A549 (cell line): ENCODE results near the gene PAPPA.

Experiments
- CHD2 ChIP-seq: fragments of 150-350 bp; IDR thresholded peaks from 2 replicates; pipeline ENCODE4 v1.6.1; 2014; ENCODE audit warnings: low read length; ENCODE audit not compliant: partially characterized antibody
- CTCF ChIP-seq: fragments of >200 bp; sonication (Bioruptor Twin); formaldehyde crosslinking; IDR thresholded peaks from 3 replicates; pipeline ENCODE4 v1.5.1; 2016
- ESRRA ChIP-seq: fragments of 150-350 bp; IDR thresholded peaks from 2 replicates; pipeline ENCODE4 v1.6.1; 2014; ENCODE audit warnings: mild to moderate bottlenecking, low read length, borderline replicate concordance
- POLR2A ChIP-seq: IDR thresholded peaks from 2 replicates; pipeline ENCODE4 v1.6.1; 2012; ENCODE audit warnings: mild to moderate bottlenecking, low read length
- RNF2 ChIP-seq: fragments of 200-600 bp; sonication (generic); IDR thresholded peaks from 2 replicates; pipeline ENCODE4 v1.6.1; 2016; ENCODE audit warnings: low read depth, mild to moderate bottlenecking, antibody characterized with exemption, moderate library complexity, borderline replicate concordance

GRCh38 chr9:116219686-116220085 is 66.1 kb downstream of the PAPPA start:
- no peak for TF ChIP-seq RNF2
- no peak for TF ChIP-seq CTCF
- TF ChIP-seq ESRRA: no peak
- TF ChIP-seq POLR2A: no peak
- TF ChIP-seq CHD2: no peak
